KOPT-K1 (cell line): ENCODE measurements around the gene PRR23E.

Experiments
- H3K27ac ChIP-seq: fragments of 200-600 bp; sonication (generic); 2 replicates; pipeline ENCODE4 v1.5.1; 2016; ENCODE audit warnings: antibody characterized with exemption, mild to moderate bottlenecking, low read depth, low read length; ENCODE audit not compliant: poor library complexity, severe bottlenecking
- H3K36me3 ChIP-seq: fragments of 200-600 bp; sonication (generic); 2 replicates; pipeline ENCODE4 v1.5.1; 2017; ENCODE audit warnings: antibody characterized with exemption, mild to moderate bottlenecking, low read length, moderate library complexity; ENCODE audit not compliant: insufficient read depth
- H3K9me3 ChIP-seq: fragments of 200-600 bp; sonication (generic); 2 replicates; pipeline ENCODE4 v1.5.1; 2017; ENCODE audit warnings: antibody characterized with exemption, low read length, mild to moderate bottlenecking; ENCODE audit not compliant: insufficient read depth, poor library complexity, severe bottlenecking

PRR23E gene

GRCh38 chr3:127187316-127187715 lies 5.6 kb upstream of the PRR23E start:
- no peaks in the 10 kb centered on the region for H3K36me3 ChIP-seq
- peaks cover 19% of the 10 kb centered on the region for H3K9me3 ChIP-seq
- no peak overlapping the region for H3K27ac ChIP-seq

DNA sequence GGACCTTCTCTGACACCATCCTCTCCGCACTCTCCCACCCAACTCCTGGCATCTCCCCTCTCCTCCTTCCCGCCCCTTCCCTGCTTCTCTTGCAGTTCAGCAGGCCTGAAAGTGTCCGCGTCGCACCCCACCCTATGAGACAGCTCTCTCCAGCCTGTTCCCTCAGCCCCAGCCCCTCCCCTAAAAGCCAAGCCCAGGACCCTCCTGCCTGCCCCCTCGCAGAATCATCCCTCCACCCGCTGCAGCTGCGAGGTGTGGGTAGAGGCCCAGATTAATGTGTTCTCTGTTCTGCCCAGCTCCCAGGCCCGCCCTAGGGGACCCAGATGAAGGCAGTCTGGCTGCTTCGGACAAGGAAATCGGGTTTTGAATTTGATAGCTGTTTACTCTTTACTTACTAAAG lies 410 bp downstream of the PRR23E start:
- Histone ChIP-seq H3K27ac (no peak overlapping the region), H3K36me3 (no peaks in the 10 kb centered on the region), H3K9me3 (peaks cover 30% of the 10 kb centered on the region)

DNA sequence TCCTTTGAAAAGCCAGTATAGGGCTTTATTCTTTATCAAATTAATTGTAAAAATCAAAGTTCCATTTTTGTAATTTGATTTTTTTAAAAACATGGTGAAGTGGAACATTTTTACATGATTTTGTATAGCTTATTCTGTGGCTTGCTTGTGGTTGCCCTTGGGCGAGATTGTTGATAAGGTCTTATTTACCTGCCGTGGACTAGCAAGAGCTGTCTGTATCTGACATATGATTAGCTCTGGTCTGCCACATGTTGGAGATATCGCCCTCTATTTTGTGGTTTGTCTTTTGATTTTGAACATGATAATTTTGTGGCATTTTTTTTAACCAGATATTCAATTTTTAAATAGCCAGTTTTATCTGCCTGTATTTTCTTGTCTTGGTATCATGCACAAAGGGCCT lies 844 bp downstream of the PRR23E start:
- H3K27ac ChIP-seq: no peak overlapping the region
- H3K9me3 ChIP-seq: peaks cover 30% of the 10 kb centered on the region
- H3K36me3 ChIP-seq: no peaks in the 10 kb centered on the region

DNA sequence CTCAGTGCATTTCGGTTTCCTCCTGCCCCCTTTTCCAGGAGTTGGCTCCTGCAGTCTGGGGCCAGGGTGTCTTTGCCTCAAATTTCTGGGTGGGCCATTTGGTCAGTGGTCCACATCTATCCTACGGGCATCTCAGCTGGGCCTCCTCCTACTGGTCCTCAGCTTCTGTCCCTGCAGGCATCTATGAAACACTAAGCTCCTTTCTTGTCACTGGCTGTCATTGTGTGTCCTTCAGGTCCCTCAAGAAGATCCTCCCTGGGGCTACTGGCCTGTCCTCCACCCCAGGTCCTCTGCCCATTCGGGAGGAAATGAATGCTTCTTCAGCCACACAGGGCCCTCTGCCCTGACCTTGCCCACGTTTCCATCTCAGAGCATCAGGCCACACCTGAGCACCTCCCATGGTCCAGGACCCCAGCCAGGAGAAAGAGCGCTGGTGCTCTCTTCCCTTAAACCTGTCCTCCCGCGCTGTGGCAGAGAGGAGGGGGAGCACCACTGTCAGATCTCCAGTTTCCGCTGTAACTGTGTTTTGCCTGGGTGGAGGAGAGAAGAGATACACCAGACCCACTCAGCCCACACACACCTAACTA lies 1.8 kb downstream of the PRR23E start:
- H3K9me3 ChIP-seq: peaks cover 30% of the 10 kb centered on the region
- no peak overlapping the region for H3K27ac ChIP-seq
- H3K36me3 ChIP-seq: no peaks in the 10 kb centered on the region

DNA sequence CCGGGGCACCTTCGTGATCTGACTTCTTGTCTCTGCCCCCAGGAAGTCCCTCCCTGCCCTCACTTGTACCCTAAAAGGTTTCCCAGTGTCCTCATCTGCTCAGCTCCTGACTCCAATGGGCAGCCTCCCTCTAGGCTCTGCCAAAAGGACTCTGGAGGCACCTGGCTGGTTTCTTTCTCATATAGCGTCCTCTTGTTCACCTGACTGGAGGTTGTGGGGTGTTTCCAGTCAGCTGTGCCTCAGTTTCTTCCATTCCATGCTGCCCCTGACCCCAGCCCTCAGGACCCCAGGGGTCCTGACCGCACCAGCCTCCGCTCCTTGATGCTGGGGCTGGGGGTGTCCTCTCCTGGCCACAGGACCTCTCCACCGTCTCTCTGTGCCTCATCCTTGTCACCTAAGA lies 2.5 kb downstream of the PRR23E start:
- no peaks in the 10 kb centered on the region for H3K36me3 ChIP-seq
- peaks cover 30% of the 10 kb centered on the region for H3K9me3 ChIP-seq
- H3K27ac ChIP-seq: no peak overlapping the region

DNA sequence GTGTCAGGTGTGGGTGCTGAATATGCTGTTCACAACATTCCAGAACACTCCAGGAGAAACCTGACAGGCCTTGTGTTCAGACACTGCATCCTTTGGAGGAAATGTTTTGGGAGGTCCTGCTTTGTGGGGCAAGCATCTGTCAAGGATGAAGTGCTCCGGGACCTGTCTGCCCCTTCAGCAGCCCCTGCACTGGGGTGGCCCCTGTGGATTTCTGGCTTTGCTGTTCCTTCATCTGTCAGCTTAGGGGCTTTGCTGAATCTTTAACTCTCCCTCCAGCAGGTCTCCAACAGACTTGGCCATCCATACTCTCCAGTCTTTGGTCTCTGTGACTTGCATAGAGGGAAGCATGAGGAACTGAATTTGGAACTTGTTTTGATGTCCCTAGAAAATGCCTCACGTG lies 3.1 kb downstream of the PRR23E start:
- H3K27ac ChIP-seq: no peak overlapping the region
- peaks cover 24% of the 10 kb centered on the region for H3K9me3 ChIP-seq
- H3K36me3 ChIP-seq: no peaks in the 10 kb centered on the region

GRCh38 chr3:127196466-127197299 lies 3.8 kb downstream of the PRR23E start:
- Histone ChIP-seq H3K27ac (no peak overlapping the region), H3K36me3 (no peaks in the 10 kb centered on the region), H3K9me3 (peaks cover 18% of the 10 kb centered on the region)

DNA sequence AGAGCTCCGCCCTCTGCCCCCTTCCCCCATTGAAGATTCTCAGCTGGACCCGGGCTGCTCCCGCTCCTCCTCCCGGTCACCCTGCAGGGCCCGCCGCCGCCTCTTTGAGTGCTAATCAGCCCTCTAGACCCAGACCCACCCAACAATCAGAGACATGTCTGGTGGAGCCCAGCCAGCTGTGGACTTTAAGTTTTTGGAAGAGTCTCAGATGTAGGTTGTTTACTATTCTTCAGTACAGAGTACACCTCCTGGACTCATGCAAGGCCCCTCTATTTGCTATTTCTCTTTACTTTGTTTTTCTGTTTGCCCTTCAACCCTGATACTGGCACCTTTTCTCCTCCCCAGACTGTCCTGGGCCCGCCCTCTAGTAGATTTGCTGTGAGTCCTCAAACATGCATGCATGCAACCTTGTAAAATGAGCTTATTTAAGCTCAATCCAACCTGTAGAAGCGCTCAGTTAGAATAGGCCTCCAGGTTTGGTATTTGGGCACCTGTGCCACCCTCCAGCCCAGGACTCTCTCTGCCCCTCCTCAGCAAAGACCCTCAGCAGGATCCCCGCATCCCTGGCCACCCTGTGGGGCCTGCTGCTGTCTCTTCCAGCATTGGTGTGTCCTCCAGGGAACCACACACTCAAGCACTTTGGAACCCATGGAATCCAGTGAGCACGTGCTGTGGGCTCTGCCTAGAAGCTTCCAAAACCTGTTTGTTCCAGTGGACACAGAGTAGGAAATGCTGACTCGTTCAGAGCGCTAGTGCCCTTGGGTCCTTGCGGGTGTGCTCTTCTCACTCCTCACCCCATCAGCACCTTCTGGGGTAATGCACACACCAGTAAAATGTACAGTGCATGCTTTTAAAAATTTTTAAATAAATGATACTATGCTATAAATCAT lies 4.6 kb downstream of the PRR23E start:
- Histone ChIP-seq H3K36me3 (peaks cover 8% of the 10 kb centered on the region; the same call in 1 of the 2 replicates), H3K27ac (no peak overlapping the region), H3K9me3 (peaks cover 13% of the 10 kb centered on the region)

- no peak overlapping the region for H3K27ac ChIP-seq
- H3K9me3 ChIP-seq: peaks cover 11% of the 10 kb centered on the region
- H3K36me3 ChIP-seq: peaks cover 33% of the 10 kb centered on the region
Measured at GRCh38 chr3:127200086-127200691, 7.3 kb downstream of the PRR23E start.

DNA sequence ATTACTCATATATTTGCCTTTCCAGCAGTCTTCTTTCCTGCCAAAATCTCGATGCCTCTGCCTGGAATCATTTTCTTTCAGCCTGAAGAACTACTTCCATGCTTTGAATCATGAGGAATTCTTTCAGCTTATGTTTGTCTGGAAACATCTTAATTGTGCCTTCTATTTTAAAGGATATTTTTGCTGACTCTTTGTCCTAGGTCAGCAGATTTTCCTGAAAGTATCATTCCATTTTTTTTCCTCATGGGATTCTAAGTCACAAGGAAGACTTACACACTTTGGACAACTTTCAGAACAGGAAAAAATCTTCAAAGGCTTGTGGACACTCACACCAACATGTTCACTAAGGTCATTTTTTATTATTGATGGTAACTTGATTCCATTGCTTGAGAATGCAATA lies 10.1 kb downstream of the PRR23E start:
- Histone ChIP-seq H3K27ac (no peak overlapping the region), H3K36me3 (peaks cover 60% of the 10 kb centered on the region), H3K9me3 (peaks cover 11% of the 10 kb centered on the region)

DNA sequence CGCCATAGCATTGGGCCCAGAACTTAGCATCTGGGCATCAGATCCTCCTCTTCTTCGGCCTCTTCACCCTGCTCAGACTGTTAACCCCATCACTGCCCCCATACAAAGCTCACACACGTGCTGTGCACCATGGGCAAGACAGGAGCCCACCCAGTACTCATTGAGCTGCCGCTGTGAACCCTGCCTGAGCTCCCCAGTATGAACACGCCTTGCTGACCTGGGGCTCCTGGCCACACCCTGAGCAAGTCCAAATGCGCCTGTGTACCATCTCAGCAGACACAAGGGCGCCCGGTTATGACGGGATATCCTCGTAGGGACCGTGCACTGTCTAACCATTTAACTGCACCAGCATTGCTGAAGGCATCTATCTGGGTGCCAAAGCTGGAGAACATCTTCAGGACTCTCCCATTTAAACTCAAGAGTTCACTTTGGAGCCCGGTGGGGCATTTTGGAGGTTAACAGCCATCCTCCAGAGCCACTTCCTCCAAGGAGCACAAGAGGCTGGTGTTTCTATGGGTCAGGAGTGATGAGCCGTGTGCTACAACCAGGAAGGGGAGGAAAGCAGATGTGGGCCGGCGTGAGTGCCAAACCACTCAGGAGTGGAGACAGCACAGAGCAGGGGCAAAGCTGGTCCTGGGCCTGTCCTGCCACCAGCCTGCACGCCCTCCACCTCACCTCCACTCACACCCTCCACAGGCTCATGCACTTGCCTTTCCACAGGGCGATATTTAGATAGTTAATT lies 12.1 kb downstream of the PRR23E start:
- Histone ChIP-seq H3K9me3 (peaks cover 11% of the 10 kb centered on the region), H3K36me3 (peaks cover 80% of the 10 kb centered on the region), H3K27ac (no peak overlapping the region)

DNA sequence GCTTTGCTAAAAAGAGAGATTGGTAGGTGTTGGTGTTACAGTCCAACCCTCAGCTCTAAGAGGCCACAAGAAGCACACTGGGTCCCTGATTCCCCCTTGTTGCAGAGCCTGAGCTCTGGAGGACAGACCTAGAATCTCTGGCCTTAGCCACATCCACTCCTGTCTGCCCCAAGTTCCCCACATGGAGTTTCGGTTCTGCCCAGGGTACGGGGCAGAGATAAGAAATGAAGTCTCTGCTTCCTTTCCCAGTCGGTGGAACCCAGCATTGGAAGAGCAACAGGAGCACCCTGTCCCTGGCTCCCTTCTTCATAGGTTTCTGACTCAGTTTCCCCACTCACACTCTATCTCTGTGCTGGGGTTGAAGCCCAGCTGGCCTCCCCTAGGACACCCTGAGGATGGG lies 13.2 kb downstream of the PRR23E start:
- Histone ChIP-seq H3K9me3 (peaks cover 11% of the 10 kb centered on the region), H3K36me3 (peaks cover 90% of the 10 kb centered on the region), H3K27ac (no peak overlapping the region)

DNA sequence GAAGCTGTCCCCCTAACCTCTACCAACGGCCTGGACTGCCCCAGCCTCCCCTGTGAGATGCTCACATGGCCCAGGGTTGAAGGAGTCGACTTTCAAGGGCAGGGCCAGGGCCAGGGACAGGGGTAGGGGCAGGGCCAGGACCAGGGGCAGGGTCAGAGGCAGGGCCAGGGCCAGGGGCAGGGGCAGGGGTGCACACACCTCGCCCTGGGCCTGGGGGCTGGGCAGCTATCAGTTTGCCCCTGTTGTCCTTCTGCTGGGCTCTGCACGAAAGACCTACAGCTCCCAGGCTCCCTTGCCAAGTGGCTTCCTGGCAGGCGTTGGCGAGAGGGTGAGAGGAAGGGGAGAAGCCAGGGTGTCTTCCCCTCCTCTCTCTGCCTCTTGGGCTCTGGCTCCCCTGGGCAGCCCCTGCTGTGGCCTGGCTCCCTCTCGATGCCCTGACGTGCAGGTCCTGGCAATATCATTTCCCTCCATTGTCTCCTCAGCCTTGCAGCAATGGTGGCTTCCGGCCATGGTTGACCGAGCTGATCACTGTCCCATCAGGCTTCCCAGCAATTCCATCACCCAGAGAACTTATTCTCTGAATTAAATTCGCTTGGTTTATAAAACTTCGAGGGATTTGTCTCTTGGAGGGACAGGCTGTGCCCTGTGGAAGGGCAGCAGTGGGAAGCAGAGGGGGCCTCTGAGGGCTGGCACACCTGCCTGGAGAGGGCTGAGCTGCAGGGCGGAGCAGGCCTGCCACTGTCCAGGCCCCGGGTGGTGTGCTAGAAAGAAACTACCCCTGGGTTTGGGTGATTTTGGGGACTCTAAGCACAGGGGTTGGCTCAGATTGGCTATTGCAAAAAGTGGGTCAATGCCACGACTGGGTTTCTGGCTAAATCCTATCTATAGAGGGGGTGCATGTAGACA lies 13.9 kb downstream of the PRR23E start:
- Histone ChIP-seq H3K9me3 (peaks cover 11% of the 10 kb centered on the region), H3K36me3 (peaks cover 96% of the 10 kb centered on the region), H3K27ac (no peak overlapping the region)
